Activated CD8-positive, alpha-beta memory T cell treated with anti-CD3 and anti-CD28 coated beads for 1 hour (primary cell): Measurements from ENCODE around the gene RASSF5.
"Not testable (repeated sequence)": the region's sequence is repeated elsewhere in the genome, so short reads cannot be mapped to it uniquely, and the experiment has no call there.

Experiments used
- DNase-seq, 2 donors: peaks; one replicate each; pipeline ENCODE4 v3.0.0-alpha.2; 2020; ENCODE audit warnings: low read depth in 1 of 2; ENCODE audit errors: extremely low read depth in 1 of 2

The RASSF5 gene

GRCh38 chr1:206609229-206609991, 102.1 kb downstream of the RASSF5 start:
- no peak for DNase-seq

GRCh38 chr1:206612129-206612876, 105.0 kb downstream of the RASSF5 start, which contains the start of gene EIF2D:
Gene EIF2D, minus strand, starts transcription at chr1:206612465. Its CDS starts 123 bp downstream, at chr1:206612342.
- peak; percentile 75 to 91 for DNase-seq

GRCh38 chr1:206626396-206626795, 119.1 kb downstream of the RASSF5 start:
- DNase-seq: not testable (repeated sequence)

- no peak for DNase-seq
Measured at GRCh38 chr1:206628916-206629315, 121.6 kb downstream of the RASSF5 start.

- DNase-seq: no peak
Measured at GRCh38 chr1:206631085-206631509, 123.8 kb downstream of the RASSF5 start.

GRCh38 chr1:206633708-206634121, 126.4 kb downstream of the RASSF5 start:
- DNase-seq: no peak

GRCh38 chr1:206634365-206635079, 127.2 kb downstream of the RASSF5 start:
- DNase-seq: peak; percentile 28 to 66

- DNase-seq: peak; percentile 71 to 84
Measured at GRCh38 chr1:206635080-206635977, 128.0 kb downstream of the RASSF5 start, which contains the start of gene DYRK3. Gene DYRK3, plus strand, starts transcription at chr1:206635536. Its CDS starts 168 bp downstream, at chr1:206635704.

- no peak for DNase-seq
Measured at GRCh38 chr1:206635978-206636345, 128.6 kb downstream of the RASSF5 start.

- no peak for DNase-seq
Measured at GRCh38 chr1:206636671-206637070, 129.3 kb downstream of the RASSF5 start.

- DNase-seq: no peak
Measured at GRCh38 chr1:206637605-206638004, 130.3 kb downstream of the RASSF5 start.
